IMR-90 (cell line): ENCODE measurements around the gene KAZN. TPM values are rescaled to one million over a fixed set of nuclear protein-coding genes. Genes with fewer than 3 reads are reported as not detected.

Experiments
- ATAC-seq: fragments of 200-7000 bp; cut with Tn5 transposase; 2 replicates; pipeline ENCODE4 v1.9.1; 2020; ENCODE audit warnings: low read depth, mild to moderate bottlenecking, moderate library complexity
- BruUV-seq: library from RNA; stranded (reverse); fragments of 400-500 nt; replicated peaks from 2 replicates; lab custom pipeline; 2021; lab: Mats Ljungman, UMichigan
- CTCF ChIA-PET: fragments of 300-600 bp; formaldehyde crosslinking; extraction: SDS; loops from one replicate; lab custom pipeline; 2021; ENCODE audit warnings: antibody characterized with exemption; lab: Yijun Ruan, JAX
- POLR2A ChIA-PET: fragments of 300-600 bp; sonication (Branson Sonifier 250); formaldehyde crosslinking; loops from one replicate; lab custom pipeline; 2022; ENCODE audit warnings: antibody characterized with exemption; ENCODE audit not compliant: unreplicated experiment; lab: Charles Lee
- DNase-seq: peaks from one replicate; pipeline ENCODE4 v3.0.0; 2013
- H2AFZ ChIP-seq: replicated peaks from 2 replicates; pipeline ENCODE3; 2013; ENCODE audit warnings: low read length, mild to moderate bottlenecking; ENCODE audit not compliant: poor library complexity
- H2AK5ac ChIP-seq: 2 replicates; pipeline ENCODE4 v1.6.1; 2013; ENCODE audit warnings: low read depth, low read length, inconsistent platforms
- H2AK9ac ChIP-seq: replicated peaks from 2 replicates; pipeline ENCODE3; 2013; ENCODE audit warnings: mild to moderate bottlenecking, low read depth, low read length, moderate library complexity; ENCODE audit not compliant: poor library complexity
- H2BK120ac ChIP-seq: 2 replicates; pipeline ENCODE4 v1.6.1; 2013; ENCODE audit warnings: low read depth, low read length, inconsistent platforms
- H2BK15ac ChIP-seq: 3 replicates; pipeline ENCODE4 v1.6.1; 2013; ENCODE audit warnings: low read depth, low read length, inconsistent platforms
- H2BK20ac ChIP-seq: 2 replicates; pipeline ENCODE4 v1.6.1; 2013; ENCODE audit warnings: low read depth, mild to moderate bottlenecking, inconsistent platforms, low read length, moderate library complexity
- H2BK5ac ChIP-seq: 2 replicates; pipeline ENCODE4 v1.6.1; 2013; ENCODE audit warnings: mild to moderate bottlenecking, low read depth, low read length, inconsistent platforms; ENCODE audit not compliant: poor library complexity, severe bottlenecking
- H3K14ac ChIP-seq: replicated peaks from 2 replicates; pipeline ENCODE4 v1.6.1; 2013; ENCODE audit warnings: low read depth, low read length, inconsistent platforms
- H3K18ac ChIP-seq: 2 replicates; pipeline ENCODE4 v1.6.1; 2013; ENCODE audit warnings: low read depth, low read length, control low read depth
- H3K23ac ChIP-seq: 2 replicates; pipeline ENCODE4 v1.6.1; 2013; ENCODE audit warnings: low read depth, low read length, inconsistent platforms
- H3K27ac ChIP-seq: 2 replicates; pipeline ENCODE4 v1.5.1; 2013; ENCODE audit warnings: mild to moderate bottlenecking, control low read depth, low read length; ENCODE audit not compliant: insufficient read depth
- H3K27me3 ChIP-seq: 2 replicates; pipeline ENCODE4 v1.6.1; 2013; ENCODE audit warnings: low read length; ENCODE audit not compliant: control insufficient read depth, insufficient read depth
- H3K36me3 ChIP-seq: 2 replicates; pipeline ENCODE4 v1.6.1; 2013; ENCODE audit warnings: low read length, mixed read lengths; ENCODE audit not compliant: control insufficient read depth, insufficient read depth
- H3K4ac ChIP-seq: 2 replicates; pipeline ENCODE4 v1.6.1; 2013; ENCODE audit warnings: low read depth, low read length, inconsistent platforms
- H3K4me1 ChIP-seq: 2 replicates; pipeline ENCODE4 v1.6.1; 2013; ENCODE audit warnings: low read length, mixed read lengths; ENCODE audit not compliant: control insufficient read depth, insufficient read depth
- H3K4me2 ChIP-seq: 2 replicates; pipeline ENCODE4 v1.6.1; 2013; ENCODE audit warnings: low read depth, mild to moderate bottlenecking, control low read depth, low read length, moderate library complexity
- H3K4me3 ChIP-seq: 2 replicates; pipeline ENCODE4 v1.5.1; 2013; ENCODE audit warnings: low read depth, mild to moderate bottlenecking, control low read depth, low read length, moderate library complexity; ENCODE audit not compliant: insufficient read depth
- H3K56ac ChIP-seq: 2 replicates; pipeline ENCODE4 v1.6.1; 2013; ENCODE audit warnings: low read length, inconsistent platforms; ENCODE audit not compliant: insufficient read depth; ENCODE audit errors: extremely low read depth
- H3K79me1 ChIP-seq, 2 experiments: 2 replicates each; pipeline ENCODE4 v1.6.1; 2013; ENCODE audit warnings: low read length in 2 of 2, inconsistent platforms in 1 of 2, low read depth in 1 of 2
- H3K9ac ChIP-seq: 2 replicates; pipeline ENCODE4 v1.6.1; 2013; ENCODE audit warnings: low read depth, low read length, control low read depth
- H3K9me1 ChIP-seq: 2 replicates; pipeline ENCODE4 v1.6.1; 2013; ENCODE audit warnings: low read length, inconsistent platforms; ENCODE audit not compliant: insufficient read depth
- H3K9me3 ChIP-seq: 2 replicates; pipeline ENCODE4 v1.6.1; 2013; ENCODE audit warnings: low read length; ENCODE audit not compliant: control insufficient read depth, insufficient read depth
- H4K20me1 ChIP-seq: 2 replicates; pipeline ENCODE4 v1.6.1; 2013; ENCODE audit warnings: low read length, inconsistent platforms; ENCODE audit not compliant: insufficient read depth
- H4K5ac ChIP-seq: 2 replicates; pipeline ENCODE4 v1.6.1; 2013; ENCODE audit warnings: mild to moderate bottlenecking, low read depth, low read length, control low read depth
- H4K8ac ChIP-seq, 2 experiments: 2 replicates each; pipeline ENCODE4 v1.6.1; 2013; ENCODE audit warnings: low read depth in 2 of 2, low read length in 2 of 2, control low read depth in 1 of 2, inconsistent platforms in 1 of 2
- H4K91ac ChIP-seq: 2 replicates; pipeline ENCODE4 v1.6.1; 2013; ENCODE audit warnings: low read depth, low read length, inconsistent platforms; ENCODE audit not compliant: insufficient read depth
- CHD1 ChIP-seq: IDR thresholded peaks from 2 replicates; pipeline ENCODE4 v1.6.1; 2012; ENCODE audit warnings: low read depth, low read length, improper control_type of control experiment
- CTCF ChIP-seq: conservative IDR thresholded peaks from 2 replicates; pipeline ENCODE4 v1.5.1; 2012; ENCODE audit warnings: mild to moderate bottlenecking, low read depth, low read length, improper control_type of control experiment
- ELK1 ChIP-seq: fragments of 150-350 bp; IDR thresholded peaks from 2 replicates; pipeline ENCODE4 v1.6.1; 2016; ENCODE audit warnings: low read depth, mild to moderate bottlenecking, low read length, moderate library complexity, borderline replicate concordance
- MXI1 ChIP-seq: IDR thresholded peaks from 2 replicates; pipeline ENCODE4 v1.6.1; 2012; ENCODE audit warnings: low read depth, mild to moderate bottlenecking, low read length, moderate library complexity, borderline replicate concordance
- RAD21 ChIP-seq: IDR thresholded peaks from 2 replicates; pipeline ENCODE4 v1.6.1; 2012; ENCODE audit warnings: low read length, improper control_type of control experiment
- WGBS, 2 experiments: methylation state at CpG; one replicate each; pipeline versions ENCODE4 v1.1.5 to v1.1.7; 2013; ENCODE audit warnings: missing lambda C conversion rate in 2 of 2; ENCODE audit not compliant: insufficient read length in 1 of 2; ENCODE audit errors: extremely low coverage in 2 of 2; 5-methylcytosine and 5-hydroxymethylcytosine counted together
- dilution Hi-C: fragments of 300-500 bp; cut with HindIII; formaldehyde crosslinking; loops from one replicate; pipeline ENCODE4 v1.14.3; 2018; ENCODE audit warnings: low sequenced_read_pairs; ENCODE audit not compliant: unreplicated experiment
- in situ Hi-C: fragments of 300-500 bp; cut with MboI; formaldehyde crosslinking; loops from 3 replicates; pipeline ENCODE4 v1.14.3; 2019; ENCODE audit warnings: low sequenced_read_pairs, inconsistent platforms, mixed read lengths
- intact Hi-C: fragments of 100-400 bp; cut with micrococcal nuclease; formaldehyde crosslinking; loops from 2 replicates; pipeline ENCODE4 v1.10.0; 2022
- polyA plus RNA-seq, 3 experiments: library from polyadenylated mRNA; depleted of rRNA; stranded (reverse); fragments of >200 nt; gene quantifications; 2 replicates each; pipeline ENCODE4 v1.2.3, GENCODE V29; 2012; ENCODE audit warnings: low replicate concordance in 1 of 3
- total RNA-seq: library from RNA; depleted of rRNA; stranded (reverse); fragments of >200 nt; gene quantifications from 2 replicates; pipeline ENCODE4 v1.2.3, GENCODE V29; 2012

Gene KAZN
- total and polyA plus RNA-seq, 2 of the 4 experiments (the other 2 are of a cell fraction), result 5.2 to 10.5 TPM

- TF ChIP-seq CTCF (no peak), MXI1 (no peak), CHD1 (no peak)
These were observed 135.3 kb downstream of the KAZN start (continued) for GRCh38 chr1:14733779-14734140.

- Histone ChIP-seq H3K4me2 (no peak overlapping the region), H3K27me3 (no peaks in the 10 kb centered on the region; the same call in 1 of the 2 replicates), H3K4me1 (peaks cover 5% of the 10 kb centered on the region; the same call in 1 of the 2 replicates), H3K23ac (no peak overlapping the region), H2BK15ac (no peak overlapping the region), H3K27ac (no peak overlapping the region), H4K5ac (no peak overlapping the region), H3K9me1 (no peaks in the 10 kb centered on the region), H2BK5ac (no peak overlapping the region), H3K14ac (no peak overlapping the region), H4K20me1 (no peaks in the 10 kb centered on the region), H4K8ac (no peak overlapping the region), H3K4ac (no peak overlapping the region), H3K79me1 (no peaks in the 10 kb centered on the region), H2AK5ac (no peak overlapping the region), H3K18ac (no peak overlapping the region), H4K91ac (no peak overlapping the region), H3K4me3 (no peak overlapping the region), H2AFZ (no peak overlapping the region), H3K56ac (no peak overlapping the region), H2BK120ac (no peak overlapping the region), H3K9ac (no peak overlapping the region), H3K36me3 (no peaks in the 10 kb centered on the region), H2AK9ac (no peak overlapping the region), H3K9me3 (no peaks in the 10 kb centered on the region), H2BK20ac (no peak overlapping the region)
- no peak for ATAC-seq
- ChIA-PET POLR2A (no interaction called here), CTCF (no interaction called here)
- in situ Hi-C loops (no loop called here), dilution Hi-C loops (no loop called here), intact Hi-C loops (no loop called here)
- BruUV-seq, result no TSS peak
- no peak for DNase-seq
- WGBS, 2 experiments, result no CpG with 5 or more reads among the region's 4 CpGs
- TF ChIP-seq ELK1, result no peak
- no peak for TF ChIP-seq RAD21
These were observed 137.4 kb downstream of the KAZN start for GRCh38 chr1:14735841-14736240.
